Psoas muscle (tissue), 8 donors: ENCODE data around the gene CAMLG. TPM values are rescaled to one million over a fixed set of nuclear protein-coding genes. Genes with fewer than 3 reads are reported as not detected.

Source experiments
- ATAC-seq, 4 donors: fragments of 200-7000 bp; cut with Tn5 transposase; one replicate each; pipeline ENCODE4 v1.9.1; 2020; ENCODE audit warnings: moderate library complexity in 3 of 4, mild to moderate bottlenecking in 2 of 4
- DNase-seq, 2 donors: peaks; one replicate each; pipeline ENCODE4 v3.0.0-alpha.2; 2020
- H3K27ac ChIP-seq: fragments of 200-600 bp; one replicate; pipeline ENCODE4 v1.8.0; 2022
- H3K27me3 ChIP-seq, 3 donors: fragments of 200-600 bp in 1 of 3; one replicate each; pipeline versions ENCODE4 v1.6.1 to v1.8.0; 2013 to 2022; ENCODE audit warnings: low read length in 2 of 3, mild to moderate bottlenecking in 2 of 3, moderate library complexity in 1 of 3; ENCODE audit not compliant: insufficient read depth in 3 of 3
- H3K36me3 ChIP-seq, 2 donors: fragments of 200-600 bp in 1 of 2; one replicate each; pipeline versions ENCODE4 v1.6.1 to v1.8.0; 2013 to 2022; ENCODE audit warnings: low read depth in 1 of 2, mild to moderate bottlenecking in 1 of 2, moderate library complexity in 1 of 2; ENCODE audit not compliant: insufficient read depth in 1 of 2
- H3K4me1 ChIP-seq: fragments of 200-600 bp; one replicate; pipeline ENCODE4 v1.8.0; 2022
- H3K4me3 ChIP-seq: fragments of 200-600 bp; one replicate; pipeline ENCODE4 v1.8.0; 2022; ENCODE audit warnings: mild to moderate bottlenecking
- H3K9me3 ChIP-seq: fragments of 200-600 bp; one replicate; pipeline ENCODE4 v1.8.0; 2022
- CTCF ChIP-seq: fragments of 200-600 bp; IDR thresholded peaks from one replicate; pipeline ENCODE4 v1.8.0; 2022; ENCODE audit warnings: antibody characterized with exemption
- WGBS, 3 donors: extraction: QIAGEN DNeasy Blood & Tissue Kit; methylation state at CpG; one replicate each; pipeline versions ENCODE4 v1.1.6 to v1.1.7; 2013; 5-methylcytosine and 5-hydroxymethylcytosine counted together
- intact Hi-C, 2 donors: fragments of 100-400 bp; cut with DNase I; formaldehyde crosslinking; loops; one replicate each; pipeline versions ENCODE4 v1.11.0 to v1.14.2; 2022
- polyA plus RNA-seq, 3 donors: library from polyadenylated mRNA; stranded (reverse); fragments of 200-250 nt; gene quantifications; one replicate each; pipeline ENCODE4 v1.2.3, GENCODE V29; 2013
- total RNA-seq, 4 donors: library from RNA; stranded (reverse); fragmentation: NEBNext Ultra II Directional in 2 of 4; extraction: Animal tissue kit (Norgen Biotek cat#: 25700) in 2 of 4; gene quantifications; one replicate each; pipeline versions ENCODE4 v1.2.1 to v1.2.4, GENCODE V29; 2021 to 2023
- donor health status: healthy with polysubstance abuse.
- donor health status: DM: no; HTN: no; CAD: no; lungs with moderate emphysema.
- donor health status: Bipolar disorder and iron deficiency.
- donor health status: healthy.
- donor health status: DM: yes; HTN: yes; CAD: no.
- donor health status: DM: no; HTN: no; CAD: no.
- donor health status: DM: no; HTN: no; CAD: no.
- donor health status: DM: yes; HTN: yes; CAD: no.

The CAMLG gene
- total and polyA plus RNA-seq, 7 donors = 25.8 to 56.5 (median 32.1) TPM

- Histone ChIP-seq H3K4me3 (no peak overlapping the region), H3K27ac (no peak overlapping the region), H3K9me3 (no peaks in the 10 kb centered on the region), H3K36me3 (peaks cover 16 to 100% of the 10 kb centered on the region in 2 donors), H3K27me3 (no peaks in the 10 kb centered on the region), H3K4me1 (no peaks in the 10 kb centered on the region)
- intact Hi-C loops = loop anchor here in 1 of 2 donors (10.0 kb wide), 1 partner anchor 63 kb away; no protein-coding TSS in a partner anchor
- 92 to 100% (median 95%) methylated on average over 1 of the region's 1 CpG for whole genome bisulfite sequencing, 3 donors
- DNase-seq (no peak), ATAC-seq (no peak)
- no peak for TF ChIP-seq CTCF
Observed at GRCh38 chr5:134787692-134788091, 49.3 kb downstream of the CAMLG start.

GRCh38 chr5:134791580-134791979, 53.2 kb downstream of the CAMLG start:
- DNase-seq = no peak
- intact Hi-C loops = loop anchor here (2.0 to 10.0 kb wide), 3 partner anchors 87 to 115 kb away; no protein-coding TSS in a partner anchor
- no peak overlapping the region for H3K4me3 ChIP-seq
- no peak for ATAC-seq
- WGBS, 3 donors = 93 to 100% (median 99%) methylated on average over 2 of the region's 2 CpGs
- no peak overlapping the region for H3K27ac ChIP-seq
- no peaks in the 10 kb centered on the region for H3K9me3 ChIP-seq
- H3K36me3 ChIP-seq = peaks cover 7 to 100% of the 10 kb centered on the region in 2 donors
- no peak for TF ChIP-seq CTCF
- H3K27me3 ChIP-seq = no peaks in the 10 kb centered on the region
- H3K4me1 ChIP-seq = no peaks in the 10 kb centered on the region

GRCh38 chr5:134792286-134792685, 53.9 kb downstream of the CAMLG start:
- WGBS, 3 donors = 92 to 96% (median 94%) methylated on average over 3 of the region's 3 CpGs
- H3K27me3 ChIP-seq = no peaks in the 10 kb centered on the region
- no peak for TF ChIP-seq CTCF
- H3K4me1 ChIP-seq = no peaks in the 10 kb centered on the region
- intact Hi-C loops = loop anchor here (5.0 to 10.0 kb wide), 2 partner anchors 87 to 115 kb away; no protein-coding TSS in a partner anchor
- ATAC-seq (no peak), DNase-seq (no peak)
- no peak overlapping the region for H3K27ac ChIP-seq
- peaks cover 6 to 100% of the 10 kb centered on the region in 2 donors for H3K36me3 ChIP-seq
- no peak overlapping the region for H3K4me3 ChIP-seq
- H3K9me3 ChIP-seq = no peaks in the 10 kb centered on the region

DNA sequence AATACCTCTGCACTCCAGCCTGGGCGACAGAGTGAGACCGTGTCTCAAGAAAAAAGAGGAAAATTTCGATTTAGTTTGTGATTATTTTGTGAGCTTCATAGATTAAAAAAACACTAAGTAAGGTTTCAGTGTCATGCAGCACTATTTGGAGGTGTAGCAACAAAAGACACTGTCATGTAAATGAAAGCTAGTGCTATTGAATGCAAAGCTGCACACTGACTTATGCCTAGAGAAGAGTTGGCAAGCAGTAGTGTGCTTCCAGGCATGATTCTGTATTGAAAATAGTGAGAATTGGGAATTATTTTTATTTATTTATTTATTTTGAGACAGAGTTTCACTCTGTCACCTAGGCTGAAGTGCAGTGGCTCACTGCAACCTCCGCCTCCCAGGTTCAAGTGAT, 54.8 kb downstream of the CAMLG start:
- 92 to 97% (median 93%) methylated on average over 4 of the region's 4 CpGs for WGBS, 3 donors
- DNase-seq = no peak
- H3K4me1 ChIP-seq = no peaks in the 10 kb centered on the region
- H3K36me3 ChIP-seq = peaks cover 8 to 100% of the 10 kb centered on the region in 2 donors
- no peak for TF ChIP-seq CTCF
- H3K9me3 ChIP-seq = no peaks in the 10 kb centered on the region
- no peak for ATAC-seq
- no peak overlapping the region for H3K27ac ChIP-seq
- intact Hi-C loops = loop anchor here (5.0 to 10.0 kb wide), 2 partner anchors 88 to 116 kb away; no protein-coding TSS in a partner anchor
- no peaks in the 10 kb centered on the region for H3K27me3 ChIP-seq
- no peak overlapping the region for H3K4me3 ChIP-seq

GRCh38 chr5:134794082-134794481, 55.7 kb downstream of the CAMLG start:
- Histone ChIP-seq H3K27me3 (no peaks in the 10 kb centered on the region), H3K4me3 (no peak overlapping the region), H3K4me1 (no peaks in the 10 kb centered on the region), H3K27ac (no peak overlapping the region), H3K36me3 (peaks cover 8 to 100% of the 10 kb centered on the region in 2 donors), H3K9me3 (no peaks in the 10 kb centered on the region)
- ATAC-seq = no peak
- intact Hi-C loops = loop anchor here (5.0 to 10.0 kb wide), 2 partner anchors 89 to 117 kb away; no protein-coding TSS in a partner anchor
- DNase-seq = no peak
- 88 to 98% (median 91%) methylated on average over 2 of the region's 2 CpGs for WGBS, 3 donors
- TF ChIP-seq CTCF = no peak
